Astrocyte (in vitro differentiated cells and primary cell): ENCODE data around the gene SUOX. TPM values are rescaled to one million over a fixed set of nuclear protein-coding genes. Genes with fewer than 3 reads are reported as not detected.
A peak's percentile ranks its signal among the peaks of the same experiment; 100 is the strongest.

Experiments
- DNase-seq: peaks from one replicate; pipeline ENCODE4 v3.0.0-alpha.2; 2010; ENCODE audit warnings: low read depth
- FAIRE-seq: peaks from 2 replicates; lab custom pipeline; 2011; peaks lifted over from hg19 to GRCh38; lab: Jason Lieb, UNC
- H2AFZ ChIP-seq: 2 replicates; pipeline ENCODE4 v1.6.0; 2012; ENCODE audit warnings: low read depth, low read length, inconsistent platforms
- H3K27ac ChIP-seq: 2 replicates; pipeline ENCODE4 v1.5.1; 2011; ENCODE audit warnings: low read depth, low read length, inconsistent platforms
- H3K27me3 ChIP-seq: 2 replicates; pipeline ENCODE4 v1.6.0; 2011; ENCODE audit warnings: low read length, inconsistent platforms; ENCODE audit not compliant: insufficient read depth
- H3K36me3 ChIP-seq: 2 replicates; pipeline ENCODE4 v1.5.1; 2011; ENCODE audit warnings: low read length, inconsistent platforms; ENCODE audit not compliant: insufficient read depth
- H3K4me1 ChIP-seq: 2 replicates; pipeline ENCODE4 v1.5.1; 2011; ENCODE audit warnings: low read length, inconsistent platforms; ENCODE audit not compliant: insufficient read depth
- H3K4me2 ChIP-seq: 2 replicates; pipeline ENCODE4 v1.6.0; 2012; ENCODE audit warnings: low read length, inconsistent platforms
- H3K4me3 ChIP-seq: 2 replicates; pipeline ENCODE4 v1.5.1; 2011; ENCODE audit warnings: low read depth, mild to moderate bottlenecking, low read length, inconsistent platforms; ENCODE audit not compliant: insufficient read depth
- H3K79me2 ChIP-seq: 2 replicates; pipeline ENCODE4 v1.6.0; 2012; ENCODE audit warnings: mild to moderate bottlenecking, low read length, inconsistent platforms; ENCODE audit not compliant: insufficient read depth
- H3K9ac ChIP-seq: 2 replicates; pipeline ENCODE4 v1.6.0; 2012; ENCODE audit warnings: mild to moderate bottlenecking, low read length, inconsistent platforms
- H3K9me3 ChIP-seq: 2 replicates; pipeline ENCODE4 v1.5.1; 2012; ENCODE audit warnings: low read depth, mild to moderate bottlenecking, low read length, inconsistent platforms; ENCODE audit not compliant: insufficient read depth
- H4K20me1 ChIP-seq: 2 replicates; pipeline ENCODE4 v1.6.0; 2012; ENCODE audit warnings: low read length, inconsistent platforms; ENCODE audit not compliant: insufficient read depth
- H3K27ac Mint-ChIP-seq: one replicate; pipeline ENCODE4 v1.8.0; 2021; ENCODE audit warnings: mild to moderate bottlenecking, mixed read lengths; ENCODE audit not compliant: unreplicated experiment
- H3K27me3 Mint-ChIP-seq: one replicate; pipeline ENCODE4 v1.8.0; 2021; ENCODE audit warnings: low read depth, mixed read lengths; ENCODE audit not compliant: unreplicated experiment
- H3K36me3 Mint-ChIP-seq: one replicate; pipeline ENCODE4 v1.8.0; 2021; ENCODE audit warnings: low read depth, mixed read lengths; ENCODE audit not compliant: unreplicated experiment
- H3K4me1 Mint-ChIP-seq: one replicate; pipeline ENCODE4 v1.8.0; 2021; ENCODE audit warnings: low read depth, mixed read lengths; ENCODE audit not compliant: unreplicated experiment
- H3K4me3 Mint-ChIP-seq: one replicate; pipeline ENCODE4 v1.8.0; 2021; ENCODE audit warnings: mild to moderate bottlenecking, moderate library complexity, mixed read lengths; ENCODE audit not compliant: unreplicated experiment
- H3K9me3 Mint-ChIP-seq: one replicate; pipeline ENCODE4 v1.8.0; 2021; ENCODE audit warnings: mild to moderate bottlenecking, mixed read lengths; ENCODE audit not compliant: unreplicated experiment
- EZH2 ChIP-seq: IDR thresholded peaks from 2 replicates; pipeline ENCODE4 v1.6.1; 2012; ENCODE audit warnings: mild to moderate bottlenecking, low read length, inconsistent platforms; ENCODE audit not compliant: insufficient read depth
- total RNA-seq: library from RNA; stranded (reverse); gene quantifications from 2 replicates; pipeline ENCODE4 v1.2.1, GENCODE V29; 2021
- TF ChIP-seq, protein P1 (sequence below): IDR thresholded peaks from 2 replicates; pipeline ENCODE4 v1.5.1; 2011; ENCODE audit warnings: low read depth, mild to moderate bottlenecking, inconsistent platforms, low read length, moderate library complexity; ENCODE audit not compliant: insufficient read depth

Gene SUOX
- total RNA-seq, 1 donor from 2014 or later, result 14.3 TPM

DNA sequence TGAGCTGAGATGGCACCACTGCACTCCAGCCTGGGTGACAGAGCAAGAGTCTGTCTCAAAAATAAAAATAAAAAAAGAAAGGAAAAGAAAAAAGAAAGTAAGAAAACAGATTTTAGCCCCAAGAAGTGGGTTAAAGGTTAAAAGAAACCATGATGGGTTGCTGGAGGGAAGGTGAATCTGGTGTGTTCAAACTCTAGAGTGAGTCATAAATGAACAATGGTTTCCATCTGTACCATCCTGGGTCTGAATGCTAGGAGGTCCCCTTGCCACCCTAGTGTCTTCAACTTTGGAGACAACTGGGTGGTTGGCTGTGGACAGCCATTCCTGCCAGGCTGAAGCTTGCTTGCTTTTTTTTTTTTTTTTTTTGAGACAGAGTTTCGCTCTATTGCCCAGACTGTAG is 43.1 kb downstream of the SUOX start:
- H3K4me3 Mint-ChIP-seq, result no peak overlapping the region
- FAIRE-seq, result no peak

DNA sequence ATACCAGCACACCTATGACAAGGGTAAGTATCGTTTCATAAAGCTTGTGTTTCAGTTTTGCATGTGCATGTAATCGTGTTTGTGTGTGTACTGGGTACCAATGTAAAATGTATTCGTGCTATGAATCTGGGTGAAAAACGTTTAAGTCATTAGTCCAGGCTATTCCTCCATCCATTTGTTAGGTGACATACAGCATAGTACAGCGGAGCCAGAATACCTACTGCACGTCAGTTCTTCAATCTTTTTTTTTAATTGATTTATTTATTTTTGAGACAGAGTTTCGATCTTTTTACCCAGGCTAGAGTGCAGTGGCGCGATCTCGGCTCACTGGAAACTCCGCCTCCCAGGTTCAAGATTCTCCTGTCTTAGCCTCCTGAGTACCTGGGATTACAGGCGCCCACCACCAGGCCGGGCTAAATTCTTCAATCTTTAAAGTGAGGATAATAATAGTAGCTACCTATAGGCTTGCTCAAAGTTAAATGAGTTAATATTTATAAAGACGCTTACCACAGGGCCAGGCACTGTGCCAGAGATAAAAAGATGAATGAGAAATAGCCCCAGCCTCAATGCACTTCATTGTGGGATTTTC is 44.0 kb downstream of the SUOX start:
- peak overlapping the region; percentile 58 for H3K4me3 ChIP-seq
- H3K79me2 ChIP-seq, result peaks cover 32% of the 10 kb centered on the region
- no peaks in the 10 kb centered on the region for H3K9me3 ChIP-seq
- peak overlapping the region; percentile 82 for H3K4me3 Mint-ChIP-seq
- peak overlapping the region; percentile 97 for H3K9ac ChIP-seq
- H3K9me3 Mint-ChIP-seq, result no peaks in the 10 kb centered on the region
- peak overlapping the region; percentile 98 for H3K4me2 ChIP-seq
- no peak for FAIRE-seq
- peaks cover 10% of the 10 kb centered on the region for H3K4me1 Mint-ChIP-seq
- H3K36me3 Mint-ChIP-seq, result no peaks in the 10 kb centered on the region
- H3K27ac ChIP-seq, result no peak overlapping the region
- H3K4me1 ChIP-seq, result peaks cover 17% of the 10 kb centered on the region
- no peak for DNase-seq
- TF ChIP-seq, protein P1, sequence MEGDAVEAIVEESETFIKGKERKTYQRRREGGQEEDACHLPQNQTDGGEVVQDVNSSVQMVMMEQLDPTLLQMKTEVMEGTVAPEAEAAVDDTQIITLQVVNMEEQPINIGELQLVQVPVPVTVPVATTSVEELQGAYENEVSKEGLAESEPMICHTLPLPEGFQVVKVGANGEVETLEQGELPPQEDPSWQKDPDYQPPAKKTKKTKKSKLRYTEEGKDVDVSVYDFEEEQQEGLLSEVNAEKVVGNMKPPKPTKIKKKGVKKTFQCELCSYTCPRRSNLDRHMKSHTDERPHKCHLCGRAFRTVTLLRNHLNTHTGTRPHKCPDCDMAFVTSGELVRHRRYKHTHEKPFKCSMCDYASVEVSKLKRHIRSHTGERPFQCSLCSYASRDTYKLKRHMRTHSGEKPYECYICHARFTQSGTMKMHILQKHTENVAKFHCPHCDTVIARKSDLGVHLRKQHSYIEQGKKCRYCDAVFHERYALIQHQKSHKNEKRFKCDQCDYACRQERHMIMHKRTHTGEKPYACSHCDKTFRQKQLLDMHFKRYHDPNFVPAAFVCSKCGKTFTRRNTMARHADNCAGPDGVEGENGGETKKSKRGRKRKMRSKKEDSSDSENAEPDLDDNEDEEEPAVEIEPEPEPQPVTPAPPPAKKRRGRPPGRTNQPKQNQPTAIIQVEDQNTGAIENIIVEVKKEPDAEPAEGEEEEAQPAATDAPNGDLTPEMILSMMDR, result no peak
- no peak for TF ChIP-seq EZH2
- no peaks in the 10 kb centered on the region for H3K27me3 ChIP-seq
- H3K27me3 Mint-ChIP-seq, result no peaks in the 10 kb centered on the region
- peaks cover 35% of the 10 kb centered on the region for H4K20me1 ChIP-seq
- H3K36me3 ChIP-seq, result peaks cover 29% of the 10 kb centered on the region
- peak overlapping the region; percentile 81 for H3K27ac Mint-ChIP-seq
- H2AFZ ChIP-seq, result peak overlapping the region; percentile 39

More for the DNA sequence above, 43.1 kb downstream of the SUOX start:
- Mint-ChIP-seq H3K27me3 (no peaks in the 10 kb centered on the region), H3K4me1 (peaks cover 10% of the 10 kb centered on the region), H3K27ac (no peak overlapping the region), H3K9me3 (no peaks in the 10 kb centered on the region), H3K36me3 (peaks cover 5% of the 10 kb centered on the region)
- no peak overlapping the region for H3K9ac ChIP-seq
- peaks cover 23% of the 10 kb centered on the region for H3K36me3 ChIP-seq
- H3K4me1 ChIP-seq, result peaks cover 17% of the 10 kb centered on the region
- H4K20me1 ChIP-seq, result peaks cover 28% of the 10 kb centered on the region
- no peak overlapping the region for H3K4me3 ChIP-seq
- H3K4me2 ChIP-seq, result no peak overlapping the region
- H3K27me3 ChIP-seq, result no peaks in the 10 kb centered on the region
- no peaks in the 10 kb centered on the region for H3K9me3 ChIP-seq
- DNase-seq, result no peak
- no peak overlapping the region for H3K27ac ChIP-seq
- TF ChIP-seq EZH2, result no peak
- TF ChIP-seq, protein P1, result no peak
- H3K79me2 ChIP-seq, result peaks cover 32% of the 10 kb centered on the region
- H2AFZ ChIP-seq, result no peak overlapping the region
